Gastrocnemius medialis (tissue), 4 donors: ENCODE measurements around the gene PIP5KL1.

ENCODE experiments used
- POLR2A ChIP-seq, 2 donors: fragments of 450-650 bp; IDR thresholded peaks; one replicate each; pipeline ENCODE4 v1.6.1; 2017; ENCODE audit warnings: antibody characterized with exemption in 2 of 2, mild to moderate bottlenecking in 2 of 2, moderate library complexity in 2 of 2
- TF ChIP-seq, protein P1 (sequence below), 5 experiments: fragments of 450-650 bp in 3 of 5; fragments of 200-600 bp in 2 of 5; sonication (generic) in 2 of 5; IDR thresholded peaks in 4 of 5; conservative IDR thresholded peaks in 1 of 5; 1 replicate in 4 of 5; 2 replicates in 1 of 5; pipeline ENCODE4 v1.5.1; 2016 to 2019; ENCODE audit warnings: antibody characterized with exemption in 5 of 5, mild to moderate bottlenecking in 3 of 5, moderate library complexity in 3 of 5

DNA sequence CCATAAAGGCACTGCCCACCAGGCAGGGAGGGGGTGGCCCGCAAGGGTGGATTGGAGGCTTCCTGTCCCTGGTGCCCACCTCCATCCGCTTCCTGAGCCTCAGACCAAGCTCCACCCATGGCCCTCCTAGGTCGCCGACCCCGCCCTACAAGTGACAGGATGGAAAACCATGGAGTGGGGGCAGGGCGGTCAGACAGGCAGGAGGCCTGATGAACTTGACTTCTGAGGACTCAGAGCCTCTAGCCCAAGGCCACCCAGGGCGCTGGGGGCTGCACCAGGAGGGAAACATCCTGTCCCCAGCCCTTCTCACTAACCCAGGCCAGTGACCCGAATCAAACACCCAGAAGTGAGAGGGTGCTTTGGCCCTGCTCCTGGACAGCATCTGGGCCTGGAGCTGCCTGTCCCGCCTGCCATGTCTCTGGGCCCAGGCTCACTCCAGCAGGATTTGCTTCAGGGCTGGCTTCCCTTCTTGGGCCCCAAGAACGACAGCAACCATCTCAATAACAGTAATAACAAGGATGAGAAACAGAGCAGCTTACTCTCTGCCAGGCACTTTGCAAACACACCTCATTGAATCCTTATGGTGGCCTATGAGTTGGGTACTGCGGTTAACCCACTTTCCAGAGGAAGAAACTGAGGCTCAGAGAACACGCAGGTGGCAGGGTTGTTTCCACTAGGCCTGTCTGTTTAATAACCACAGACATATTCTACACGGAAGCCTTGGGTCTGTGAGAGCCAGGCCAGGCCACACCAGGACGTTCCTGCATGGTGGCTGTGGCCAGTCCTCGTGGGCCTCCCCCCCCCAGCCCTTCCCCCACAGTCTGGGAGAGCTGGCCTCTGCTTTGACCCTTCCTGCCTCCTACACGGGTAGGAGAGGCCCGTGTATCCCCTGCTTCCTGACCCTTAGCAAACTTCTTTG, 26.8 kb downstream of the PIP5KL1 start:
- TF ChIP-seq, protein P1, sequence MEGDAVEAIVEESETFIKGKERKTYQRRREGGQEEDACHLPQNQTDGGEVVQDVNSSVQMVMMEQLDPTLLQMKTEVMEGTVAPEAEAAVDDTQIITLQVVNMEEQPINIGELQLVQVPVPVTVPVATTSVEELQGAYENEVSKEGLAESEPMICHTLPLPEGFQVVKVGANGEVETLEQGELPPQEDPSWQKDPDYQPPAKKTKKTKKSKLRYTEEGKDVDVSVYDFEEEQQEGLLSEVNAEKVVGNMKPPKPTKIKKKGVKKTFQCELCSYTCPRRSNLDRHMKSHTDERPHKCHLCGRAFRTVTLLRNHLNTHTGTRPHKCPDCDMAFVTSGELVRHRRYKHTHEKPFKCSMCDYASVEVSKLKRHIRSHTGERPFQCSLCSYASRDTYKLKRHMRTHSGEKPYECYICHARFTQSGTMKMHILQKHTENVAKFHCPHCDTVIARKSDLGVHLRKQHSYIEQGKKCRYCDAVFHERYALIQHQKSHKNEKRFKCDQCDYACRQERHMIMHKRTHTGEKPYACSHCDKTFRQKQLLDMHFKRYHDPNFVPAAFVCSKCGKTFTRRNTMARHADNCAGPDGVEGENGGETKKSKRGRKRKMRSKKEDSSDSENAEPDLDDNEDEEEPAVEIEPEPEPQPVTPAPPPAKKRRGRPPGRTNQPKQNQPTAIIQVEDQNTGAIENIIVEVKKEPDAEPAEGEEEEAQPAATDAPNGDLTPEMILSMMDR (IDR thresholded peaks at IDR 0.05 in 4 of 5, conservative IDR thresholded peaks at IDR 0.05 in 1 of 5), result no peak
- TF ChIP-seq POLR2A (IDR thresholded peaks at IDR 0.05), result no peak
